ENCODE data around the gene MYB.

Gene MYB

GRCh38 chr6:135183532-135184440 lies 2.7 kb downstream of the MYB start (continued):
- TF ChIP-seq BCL6B (tag by site-specific recombination; IDR thresholded peaks at IDR 0.05) (no peak), ZNF521 (tag by site-specific recombination; IDR thresholded peaks at IDR 0.05) (no peak), ZBTB10 (tag by site-specific recombination; IDR thresholded peaks at IDR 0.05) (0 out of 2 replicates have a peak, but pooled peaks have one; percentile 33), OSR2 (tag by site-specific recombination; IDR thresholded peaks at IDR 0.05) (no peak), GLIS2 (tag by site-specific recombination; IDR thresholded peaks at IDR 0.05) (no peak), TRIM28 (IDR thresholded peaks at IDR 0.05; ENCODE audit: borderline replicate concordance, low read length) (peak; percentile 93), ZNF366 (tag by site-specific recombination; conservative IDR thresholded peaks at IDR 0.05) (no peak), ZNF311 (tag by site-specific recombination; IDR thresholded peaks at IDR 0.05; ENCODE audit: borderline replicate concordance) (no peak), MEIS1 (CRISPR knock-in tag; IDR thresholded peaks at IDR 0.05; ENCODE audit: borderline replicate concordance) (no peak)
- TF ChIP-seq, protein P1, sequence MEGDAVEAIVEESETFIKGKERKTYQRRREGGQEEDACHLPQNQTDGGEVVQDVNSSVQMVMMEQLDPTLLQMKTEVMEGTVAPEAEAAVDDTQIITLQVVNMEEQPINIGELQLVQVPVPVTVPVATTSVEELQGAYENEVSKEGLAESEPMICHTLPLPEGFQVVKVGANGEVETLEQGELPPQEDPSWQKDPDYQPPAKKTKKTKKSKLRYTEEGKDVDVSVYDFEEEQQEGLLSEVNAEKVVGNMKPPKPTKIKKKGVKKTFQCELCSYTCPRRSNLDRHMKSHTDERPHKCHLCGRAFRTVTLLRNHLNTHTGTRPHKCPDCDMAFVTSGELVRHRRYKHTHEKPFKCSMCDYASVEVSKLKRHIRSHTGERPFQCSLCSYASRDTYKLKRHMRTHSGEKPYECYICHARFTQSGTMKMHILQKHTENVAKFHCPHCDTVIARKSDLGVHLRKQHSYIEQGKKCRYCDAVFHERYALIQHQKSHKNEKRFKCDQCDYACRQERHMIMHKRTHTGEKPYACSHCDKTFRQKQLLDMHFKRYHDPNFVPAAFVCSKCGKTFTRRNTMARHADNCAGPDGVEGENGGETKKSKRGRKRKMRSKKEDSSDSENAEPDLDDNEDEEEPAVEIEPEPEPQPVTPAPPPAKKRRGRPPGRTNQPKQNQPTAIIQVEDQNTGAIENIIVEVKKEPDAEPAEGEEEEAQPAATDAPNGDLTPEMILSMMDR (tag by site-specific recombination; IDR thresholded peaks at IDR 0.05): peak; percentile 30

- H3K36me3 ChIP-seq (ENCODE audit: control insufficient read depth in 2 of 2, insufficient read depth in 1 of 2, low read length in 2 of 2): no peaks in the 10 kb centered on the region
- ChIA-PET CTCF (interaction anchor here (0.5 to 3.6 kb wide), 5 partner anchors 15 to 238 kb away, joined by 4 to 33 read pairs (median 5); no protein-coding TSS in a partner anchor), POLR2A (no interaction called here)
- H3K4me1 ChIP-seq (ENCODE audit: control insufficient read depth, insufficient read depth, low read length): peaks cover 3% of the 10 kb centered on the region
- no peaks in the 10 kb centered on the region for H3K9me3 ChIP-seq (ENCODE audit: control insufficient read depth, insufficient read depth, low read depth, low read length)
- H3K4me3 ChIP-seq (ENCODE audit: low read depth, low read length): no peak overlapping the region
- no peak overlapping the region for H3K27ac ChIP-seq (ENCODE audit: extremely low read depth, low read depth, low read length)
- TF ChIP-seq ZNF677 (tag by site-specific recombination; IDR thresholded peaks at IDR 0.05) (no peak), ZNF19 (tag by site-specific recombination; IDR thresholded peaks at IDR 0.05; ENCODE audit: low read depth) (no peak), ZNF660 (tag by site-specific recombination; IDR thresholded peaks at IDR 0.05) (no peak), ZBTB20 (tag by site-specific recombination; IDR thresholded peaks at IDR 0.05) (no peak), ZNF549 (tag by site-specific recombination; IDR thresholded peaks at IDR 0.05) (no peak), ZNF707 (tag by site-specific recombination; IDR thresholded peaks at IDR 0.05) (no peak), BCL11A (tag by site-specific recombination; IDR thresholded peaks at IDR 0.05; ENCODE audit: low read depth) (no peak), ZNF514 (tag by site-specific recombination; IDR thresholded peaks at IDR 0.05) (no peak), ZNF571 (tag by site-specific recombination; IDR thresholded peaks at IDR 0.05) (no peak)
- TF ChIP-seq, protein P2, sequence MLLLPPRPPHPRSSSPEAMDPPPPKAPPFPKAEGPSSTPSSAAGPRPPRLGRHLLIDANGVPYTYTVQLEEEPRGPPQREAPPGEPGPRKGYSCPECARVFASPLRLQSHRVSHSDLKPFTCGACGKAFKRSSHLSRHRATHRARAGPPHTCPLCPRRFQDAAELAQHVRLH (tag by site-specific recombination; IDR thresholded peaks at IDR 0.05): no peak
Measured at GRCh38 chr6:135185483-135185882, 4.4 kb downstream of the MYB start.

Data from HEK293 (cell line).